ENCODE results near the gene HDAC4.

- no peak for TF ChIP-seq USF2 (CRISPR knock-in tag; IDR thresholded peaks at IDR 0.05)
- no peak for TF ChIP-seq CTCF (IDR thresholded peaks at IDR 0.05)
- TF ChIP-seq FOXJ3 (CRISPR knock-in tag; IDR thresholded peaks at IDR 0.05; ENCODE audit: borderline replicate concordance), result no peak
- TF ChIP-seq ZNF263 (CRISPR knock-in tag; IDR thresholded peaks at IDR 0.05; ENCODE audit: low read depth), result no peak
- no peak for TF ChIP-seq GABPB1 (CRISPR knock-in tag; IDR thresholded peaks at IDR 0.05)
- no peak for TF ChIP-seq USF1 (CRISPR knock-in tag; IDR thresholded peaks at IDR 0.05)
- no peak for TF ChIP-seq ZNF532 (CRISPR knock-in tag; IDR thresholded peaks at IDR 0.05; ENCODE audit: borderline replicate concordance)
- no peak for TF ChIP-seq ZBTB43 (CRISPR knock-in tag; IDR thresholded peaks at IDR 0.05)
Observed at GRCh38 chr2:239303711-239304532, 96.9 kb downstream of the HDAC4 start.

Measured in WTC11 (cell line).